Activated naive CD8-positive, alpha-beta T cell (primary cell): ENCODE data around the gene OPCML.

Experiments
- H3K27ac Mint-ChIP-seq: one replicate; pipeline ENCODE4 v1.8.0; 2021; ENCODE audit warnings: mixed read lengths
- H3K27me3 Mint-ChIP-seq: one replicate; pipeline ENCODE4 v1.8.0; 2021; ENCODE audit warnings: mixed read lengths
- H3K36me3 Mint-ChIP-seq: one replicate; pipeline ENCODE4 v1.8.0; 2021; ENCODE audit warnings: mixed read lengths
- H3K4me1 Mint-ChIP-seq: one replicate; pipeline ENCODE4 v1.8.0; 2021; ENCODE audit warnings: low read depth, mixed read lengths
- H3K4me3 Mint-ChIP-seq: one replicate; pipeline ENCODE4 v1.8.0; 2021; ENCODE audit warnings: mild to moderate bottlenecking, mixed read lengths
- H3K9me3 Mint-ChIP-seq: one replicate; pipeline ENCODE4 v1.8.0; 2021; ENCODE audit warnings: low read depth, mixed read lengths

OPCML gene

GRCh38 chr11:133160754-133161153 is 371.5 kb downstream of the OPCML start:
- Mint-ChIP-seq H3K27ac (no peak overlapping the region), H3K4me3 (no peak overlapping the region), H3K27me3 (peaks cover 5% of the 10 kb centered on the region), H3K36me3 (no peaks in the 10 kb centered on the region), H3K9me3 (no peaks in the 10 kb centered on the region), H3K4me1 (no peaks in the 10 kb centered on the region)

GRCh38 chr11:133156986-133157745 is 375.1 kb downstream of the OPCML start:
- Mint-ChIP-seq H3K9me3 (no peaks in the 10 kb centered on the region), H3K4me1 (no peaks in the 10 kb centered on the region), H3K4me3 (no peak overlapping the region), H3K36me3 (no peaks in the 10 kb centered on the region), H3K27me3 (peaks cover 9% of the 10 kb centered on the region), H3K27ac (no peak overlapping the region)

- no peak overlapping the region for H3K4me3 Mint-ChIP-seq
- H3K27ac Mint-ChIP-seq: no peak overlapping the region
- no peaks in the 10 kb centered on the region for H3K9me3 Mint-ChIP-seq
- H3K4me1 Mint-ChIP-seq: no peaks in the 10 kb centered on the region
- H3K36me3 Mint-ChIP-seq: no peaks in the 10 kb centered on the region
- H3K27me3 Mint-ChIP-seq: peaks cover 9% of the 10 kb centered on the region
Measured at GRCh38 chr11:133154781-133155180, 377.5 kb downstream of the OPCML start.

GRCh38 chr11:133154076-133154475 is 378.2 kb downstream of the OPCML start:
- no peaks in the 10 kb centered on the region for H3K9me3 Mint-ChIP-seq
- H3K4me3 Mint-ChIP-seq: no peak overlapping the region
- no peaks in the 10 kb centered on the region for H3K4me1 Mint-ChIP-seq
- H3K27ac Mint-ChIP-seq: no peak overlapping the region
- H3K27me3 Mint-ChIP-seq: peaks cover 9% of the 10 kb centered on the region
- no peaks in the 10 kb centered on the region for H3K36me3 Mint-ChIP-seq

- Mint-ChIP-seq H3K27me3 (peaks cover 9% of the 10 kb centered on the region), H3K36me3 (no peaks in the 10 kb centered on the region), H3K9me3 (no peaks in the 10 kb centered on the region), H3K27ac (no peak overlapping the region), H3K4me3 (no peak overlapping the region), H3K4me1 (no peaks in the 10 kb centered on the region)
Measured at GRCh38 chr11:133153031-133153430, 379.3 kb downstream of the OPCML start.

GRCh38 chr11:133149698-133150097 is 382.6 kb downstream of the OPCML start:
- Mint-ChIP-seq H3K36me3 (no peaks in the 10 kb centered on the region), H3K4me3 (no peak overlapping the region), H3K9me3 (no peaks in the 10 kb centered on the region), H3K4me1 (no peaks in the 10 kb centered on the region), H3K27ac (no peak overlapping the region), H3K27me3 (peaks cover 4% of the 10 kb centered on the region)

GRCh38 chr11:133147625-133148024 is 384.7 kb downstream of the OPCML start:
- H3K27ac Mint-ChIP-seq: no peak overlapping the region
- no peaks in the 10 kb centered on the region for H3K9me3 Mint-ChIP-seq
- no peaks in the 10 kb centered on the region for H3K4me1 Mint-ChIP-seq
- H3K4me3 Mint-ChIP-seq: no peak overlapping the region
- no peaks in the 10 kb centered on the region for H3K36me3 Mint-ChIP-seq
- H3K27me3 Mint-ChIP-seq: peaks cover 4% of the 10 kb centered on the region

GRCh38 chr11:133146697-133147306 is 385.5 kb downstream of the OPCML start:
- H3K4me1 Mint-ChIP-seq: no peaks in the 10 kb centered on the region
- no peak overlapping the region for H3K27ac Mint-ChIP-seq
- no peaks in the 10 kb centered on the region for H3K9me3 Mint-ChIP-seq

GRCh38 chr11:133137939-133138338 is 394.4 kb downstream of the OPCML start:
- Mint-ChIP-seq H3K36me3 (no peaks in the 10 kb centered on the region), H3K4me3 (no peak overlapping the region), H3K27ac (no peak overlapping the region), H3K9me3 (peaks cover 4% of the 10 kb centered on the region), H3K4me1 (no peaks in the 10 kb centered on the region), H3K27me3 (peaks cover 7% of the 10 kb centered on the region)

More at GRCh38 chr11:133146697-133147306, 385.5 kb downstream of the OPCML start:
- peaks cover 1% of the 10 kb centered on the region for H3K27me3 Mint-ChIP-seq
- no peak overlapping the region for H3K4me3 Mint-ChIP-seq
- H3K36me3 Mint-ChIP-seq: no peaks in the 10 kb centered on the region

GRCh38 chr11:133137270-133137669 is 395.0 kb downstream of the OPCML start:
- Mint-ChIP-seq H3K36me3 (no peaks in the 10 kb centered on the region), H3K27me3 (peaks cover 7% of the 10 kb centered on the region), H3K4me3 (no peak overlapping the region), H3K27ac (no peak overlapping the region), H3K4me1 (no peaks in the 10 kb centered on the region), H3K9me3 (peaks cover 4% of the 10 kb centered on the region)

GRCh38 chr11:133136376-133136775 is 395.9 kb downstream of the OPCML start:
- Mint-ChIP-seq H3K27ac (no peak overlapping the region), H3K4me3 (no peak overlapping the region), H3K4me1 (no peaks in the 10 kb centered on the region), H3K27me3 (peaks cover 7% of the 10 kb centered on the region), H3K9me3 (peaks cover 1% of the 10 kb centered on the region), H3K36me3 (no peaks in the 10 kb centered on the region)

GRCh38 chr11:133134314-133135173 is 397.8 kb downstream of the OPCML start:
- no peaks in the 10 kb centered on the region for H3K9me3 Mint-ChIP-seq
- no peak overlapping the region for H3K27ac Mint-ChIP-seq
- H3K27me3 Mint-ChIP-seq: peaks cover 7% of the 10 kb centered on the region
- H3K4me3 Mint-ChIP-seq: no peak overlapping the region
- H3K4me1 Mint-ChIP-seq: no peaks in the 10 kb centered on the region
- no peaks in the 10 kb centered on the region for H3K36me3 Mint-ChIP-seq

GRCh38 chr11:133133606-133134005 is 398.7 kb downstream of the OPCML start:
- H3K27ac Mint-ChIP-seq: no peak overlapping the region
- no peaks in the 10 kb centered on the region for H3K4me1 Mint-ChIP-seq

GRCh38 chr11:133133050-133133449 is 399.3 kb downstream of the OPCML start:
- H3K36me3 Mint-ChIP-seq: no peaks in the 10 kb centered on the region
- peaks cover 7% of the 10 kb centered on the region for H3K27me3 Mint-ChIP-seq
- H3K4me1 Mint-ChIP-seq: no peaks in the 10 kb centered on the region
- no peak overlapping the region for H3K4me3 Mint-ChIP-seq
- no peak overlapping the region for H3K27ac Mint-ChIP-seq
- H3K9me3 Mint-ChIP-seq: no peaks in the 10 kb centered on the region

More at GRCh38 chr11:133133606-133134005, 398.7 kb downstream of the OPCML start:
- no peaks in the 10 kb centered on the region for H3K36me3 Mint-ChIP-seq
- peaks cover 7% of the 10 kb centered on the region for H3K27me3 Mint-ChIP-seq
- no peaks in the 10 kb centered on the region for H3K9me3 Mint-ChIP-seq
- no peak overlapping the region for H3K4me3 Mint-ChIP-seq

GRCh38 chr11:133127741-133128140 is 404.6 kb downstream of the OPCML start:
- no peaks in the 10 kb centered on the region for H3K4me1 Mint-ChIP-seq
- H3K27me3 Mint-ChIP-seq: peaks cover 5% of the 10 kb centered on the region
- H3K36me3 Mint-ChIP-seq: no peaks in the 10 kb centered on the region

More at GRCh38 chr11:133127741-133128140, 404.6 kb downstream of the OPCML start:
- Mint-ChIP-seq H3K9me3 (no peaks in the 10 kb centered on the region), H3K27ac (no peak overlapping the region), H3K4me3 (no peak overlapping the region)
